ENCODE measurements around the gene TAT.

The TAT gene

DNA sequence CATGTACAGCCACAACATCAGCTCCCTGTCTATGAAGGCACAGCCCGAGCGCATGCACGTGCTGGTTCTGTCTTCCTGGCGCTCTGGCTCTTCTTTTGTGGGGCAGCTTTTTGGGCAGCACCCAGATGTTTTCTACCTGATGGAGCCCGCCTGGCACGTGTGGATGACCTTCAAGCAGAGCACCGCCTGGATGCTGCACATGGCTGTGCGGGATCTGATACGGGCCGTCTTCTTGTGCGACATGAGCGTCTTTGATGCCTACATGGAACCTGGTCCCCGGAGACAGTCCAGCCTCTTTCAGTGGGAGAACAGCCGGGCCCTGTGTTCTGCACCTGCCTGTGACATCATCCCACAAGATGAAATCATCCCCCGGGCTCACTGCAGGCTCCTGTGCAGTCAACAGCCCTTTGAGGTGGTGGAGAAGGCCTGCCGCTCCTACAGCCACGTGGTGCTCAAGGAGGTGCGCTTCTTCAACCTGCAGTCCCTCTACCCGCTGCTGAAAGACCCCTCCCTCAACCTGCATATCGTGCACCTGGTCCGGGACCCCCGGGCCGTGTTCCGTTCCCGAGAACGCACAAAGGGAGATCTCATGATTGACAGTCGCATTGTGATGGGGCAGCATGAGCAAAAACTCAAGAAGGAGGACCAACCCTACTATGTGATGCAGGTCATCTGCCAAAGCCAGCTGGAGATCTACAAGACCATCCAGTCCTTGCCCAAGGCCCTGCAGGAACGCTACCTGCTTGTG, 40.0 kb downstream of the TAT start:
- Mint-ChIP-seq H3K9me3 (no peaks in the 10 kb centered on the region), H3K27ac (no peak overlapping the region), H3K4me3 (no peak overlapping the region), H3K36me3 (ENCODE audit: low read depth) (no peaks in the 10 kb centered on the region), H3K27me3 (ENCODE audit: low read depth) (peaks cover 3% of the 10 kb centered on the region), H3K4me1 (ENCODE audit: low read depth) (no peaks in the 10 kb centered on the region)

DNA sequence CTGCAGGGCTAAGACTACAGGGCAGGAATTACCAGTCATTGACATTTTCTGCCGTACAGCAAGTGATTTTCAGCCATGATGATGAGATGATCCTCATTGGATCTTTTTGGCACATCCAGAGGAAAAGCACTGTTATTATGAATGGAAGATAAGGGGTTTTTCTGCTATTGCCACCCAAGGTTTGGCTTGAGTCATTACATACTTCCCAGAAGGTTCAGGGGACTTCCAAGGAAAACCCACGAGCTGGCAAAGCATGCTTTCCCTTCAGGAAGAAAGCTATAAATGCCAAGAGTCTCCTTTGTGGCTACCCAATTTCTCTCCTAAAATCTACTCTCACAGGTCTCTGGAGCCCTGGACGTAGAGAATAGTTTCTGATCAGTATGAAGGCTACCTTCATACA, 44.5 kb downstream of the TAT start:
- Mint-ChIP-seq H3K4me3 (no peak overlapping the region), H3K27ac (no peak overlapping the region)

DNA sequence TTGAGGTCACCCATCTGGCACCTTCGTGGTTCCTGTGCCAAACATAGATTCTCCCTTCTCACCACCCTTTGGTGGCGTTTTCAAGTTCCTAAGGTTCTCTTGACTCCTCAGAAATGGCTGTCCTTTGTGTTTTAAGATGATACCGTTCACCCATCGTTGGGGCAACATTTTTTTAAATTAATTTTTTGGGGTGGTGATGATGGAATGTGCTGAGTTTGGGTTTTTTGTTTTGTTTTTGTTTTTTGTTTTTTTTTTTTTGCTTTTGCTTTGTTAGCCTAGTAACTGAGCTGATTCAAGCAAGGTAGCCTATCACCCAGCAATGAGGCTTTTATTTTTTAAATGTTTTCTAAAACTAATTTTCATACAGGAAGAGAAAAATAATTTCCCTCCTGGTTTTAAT, 48.0 kb downstream of the TAT start:
- Mint-ChIP-seq H3K4me3 (no peak overlapping the region), H3K27ac (no peak overlapping the region), H3K36me3 (ENCODE audit: low read depth) (no peaks in the 10 kb centered on the region), H3K9me3 (no peaks in the 10 kb centered on the region), H3K27me3 (ENCODE audit: low read depth) (peaks cover 15% of the 10 kb centered on the region), H3K4me1 (ENCODE audit: low read depth) (peaks cover 3% of the 10 kb centered on the region)

More for the DNA sequence above, 44.5 kb downstream of the TAT start:
- Mint-ChIP-seq H3K9me3 (no peaks in the 10 kb centered on the region), H3K4me1 (ENCODE audit: low read depth) (no peaks in the 10 kb centered on the region), H3K36me3 (ENCODE audit: low read depth) (no peaks in the 10 kb centered on the region), H3K27me3 (ENCODE audit: low read depth) (no peaks in the 10 kb centered on the region)

DNA sequence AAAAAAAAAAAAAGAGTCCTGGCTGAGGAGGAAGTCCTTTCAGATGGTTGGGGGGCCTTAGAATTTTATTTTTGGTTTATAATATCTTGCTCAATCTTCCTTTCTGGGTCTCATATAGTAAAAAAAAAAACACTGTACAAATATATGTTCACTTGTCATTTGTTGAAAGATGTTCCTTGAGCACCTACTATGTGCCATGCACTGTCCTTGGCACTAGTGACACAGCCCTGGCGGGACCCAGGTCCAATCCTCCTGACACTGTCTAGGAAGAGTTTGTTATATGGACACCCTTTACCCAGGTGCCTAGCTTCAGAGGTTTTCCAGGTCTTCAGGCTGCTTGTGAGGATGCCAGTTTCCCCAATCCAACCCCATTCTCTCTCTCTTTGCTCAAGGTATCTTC, 48.6 kb downstream of the TAT start:
- no peak overlapping the region for H3K4me3 Mint-ChIP-seq
- peaks cover 20% of the 10 kb centered on the region for H3K27me3 Mint-ChIP-seq (ENCODE audit: low read depth)
- H3K36me3 Mint-ChIP-seq (ENCODE audit: low read depth), result no peaks in the 10 kb centered on the region
- no peak overlapping the region for H3K27ac Mint-ChIP-seq
- H3K9me3 Mint-ChIP-seq, result no peaks in the 10 kb centered on the region
- peaks cover 3% of the 10 kb centered on the region for H3K4me1 Mint-ChIP-seq (ENCODE audit: low read depth)

DNA sequence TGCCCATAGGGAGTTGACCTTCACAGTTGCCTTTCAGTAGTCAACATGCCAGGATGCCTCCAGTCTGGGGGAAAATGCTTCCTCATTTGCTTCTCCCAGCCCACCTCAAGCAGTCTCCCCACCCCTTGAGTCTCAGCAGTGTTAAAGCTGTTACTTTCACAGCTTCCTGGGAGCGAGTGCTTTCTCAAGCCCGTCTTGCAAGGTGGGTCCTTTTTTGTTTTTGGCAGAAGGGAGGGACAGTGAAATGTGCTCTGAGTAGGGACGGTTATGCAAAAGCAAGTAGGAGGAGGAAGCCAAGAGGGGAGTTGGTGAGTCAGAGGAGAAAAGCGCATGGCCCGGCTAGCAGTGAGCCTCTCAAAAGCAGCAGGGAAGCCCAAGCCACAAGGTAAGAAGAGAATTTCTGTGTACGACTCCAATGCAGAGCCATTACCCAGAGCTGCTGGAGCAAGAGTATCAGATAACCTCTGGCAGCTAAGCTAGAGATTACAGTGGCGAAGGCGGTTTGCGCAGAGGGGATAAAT, 50.7 kb downstream of the TAT start, which contains the start of gene CHST4:
TSS of gene CHST4 (plus strand) at position 316 of the 521 bp plus-strand sequence. CDS start 10,252 bp downstream, outside the sequence.
- H3K4me3 Mint-ChIP-seq, result no peak within 1 kb of the TSS
- peaks cover 23% of the 10 kb centered on the region for H3K27me3 Mint-ChIP-seq (ENCODE audit: low read depth)
- H3K27ac Mint-ChIP-seq, result no peak within 1 kb of the TSS
- H3K36me3 Mint-ChIP-seq (ENCODE audit: low read depth), result no peaks in the 10 kb centered on the region
- peaks cover 3% of the 10 kb centered on the region for H3K4me1 Mint-ChIP-seq (ENCODE audit: low read depth)
- no peaks in the 10 kb centered on the region for H3K9me3 Mint-ChIP-seq

DNA sequence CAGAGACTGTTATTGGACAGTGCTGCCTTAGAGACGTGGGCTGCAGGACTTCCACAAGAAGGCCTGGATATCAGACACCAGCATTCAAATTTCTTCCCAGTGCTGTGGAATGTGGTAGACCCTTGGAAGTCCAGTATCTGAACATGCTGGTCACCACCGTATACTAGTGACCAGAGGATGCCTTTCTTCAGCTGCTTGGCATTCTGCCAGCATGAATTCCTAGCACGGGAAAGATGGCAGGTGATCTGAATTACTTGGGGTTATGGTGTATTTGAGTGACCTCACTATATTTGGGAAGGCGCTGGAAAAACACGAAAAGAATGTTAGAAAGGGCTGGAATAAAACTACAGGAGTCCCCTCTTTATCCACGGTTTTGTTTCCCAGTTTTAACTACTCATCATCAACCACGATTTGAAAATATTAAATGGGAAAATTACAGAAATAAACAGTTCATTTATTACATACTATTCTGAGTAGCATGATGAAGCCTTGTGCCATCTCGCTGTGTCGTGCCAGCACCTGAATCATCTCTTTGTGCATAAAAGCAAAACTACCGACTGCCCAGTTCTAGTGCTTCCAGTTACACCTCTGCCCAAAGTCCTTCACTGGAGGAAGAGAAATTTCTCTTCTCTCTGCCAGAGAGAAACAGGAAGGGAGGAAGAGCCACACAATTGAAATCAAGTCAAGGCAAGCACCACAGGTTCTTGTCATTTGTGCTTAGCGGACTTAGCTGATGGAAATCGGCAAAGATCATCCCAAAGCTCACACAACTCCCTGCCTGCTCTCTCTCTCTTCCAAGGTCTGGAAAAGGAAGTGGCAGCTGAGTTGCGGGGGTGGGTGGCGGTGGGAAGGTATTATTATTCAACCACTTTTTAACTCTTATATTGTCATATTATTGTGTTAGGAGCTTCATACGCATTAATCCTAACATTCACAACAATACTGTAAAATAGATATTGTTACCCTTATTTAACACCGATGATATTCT, 52.0 kb downstream of the TAT start:
- no peak overlapping the region for H3K27ac Mint-ChIP-seq
- H3K36me3 Mint-ChIP-seq (ENCODE audit: low read depth), result no peaks in the 10 kb centered on the region
- H3K4me3 Mint-ChIP-seq, result no peak overlapping the region
- peaks cover 23% of the 10 kb centered on the region for H3K27me3 Mint-ChIP-seq (ENCODE audit: low read depth)
- peaks cover 3% of the 10 kb centered on the region for H3K4me1 Mint-ChIP-seq (ENCODE audit: low read depth)
- no peaks in the 10 kb centered on the region for H3K9me3 Mint-ChIP-seq

DNA sequence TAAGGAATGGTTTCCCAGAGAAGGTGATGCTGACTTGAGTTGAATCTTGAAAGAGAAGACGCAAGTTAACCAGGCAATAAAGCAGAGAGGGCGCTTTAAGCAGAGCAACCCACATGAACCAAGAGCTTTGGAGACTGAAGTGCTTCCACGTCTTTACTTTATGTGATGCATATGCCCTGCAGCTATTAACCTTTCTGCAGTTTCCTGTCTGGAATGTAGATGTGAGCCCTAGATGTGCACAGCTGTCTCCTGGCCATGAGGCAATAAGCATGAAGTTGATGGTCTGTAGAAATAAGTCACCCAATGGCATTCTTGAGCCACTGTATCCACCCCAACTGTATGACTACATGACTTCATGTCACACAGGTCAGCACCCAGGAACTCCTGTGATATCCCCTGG, 56.3 kb downstream of the TAT start:
- peaks cover 14% of the 10 kb centered on the region for H3K27me3 Mint-ChIP-seq (ENCODE audit: low read depth)
- no peaks in the 10 kb centered on the region for H3K36me3 Mint-ChIP-seq (ENCODE audit: low read depth)
- no peak overlapping the region for H3K4me3 Mint-ChIP-seq
- H3K27ac Mint-ChIP-seq, result no peak overlapping the region
- H3K4me1 Mint-ChIP-seq (ENCODE audit: low read depth), result no peaks in the 10 kb centered on the region
- H3K9me3 Mint-ChIP-seq, result no peaks in the 10 kb centered on the region

All from T-helper 1 cell treated with Interleukin-12 subunit alpha and Interleukin-12 subunit beta and Interleukin-4 antibody, amounts not matched to agents 30 μg/mL and 1 μg/mL, for 36 hours (primary cell).